NCI-H2029 (cell line): ENCODE data around the gene SCG3.

Experiments
- DNase-seq: peaks from one replicate; lab custom pipeline; 2025; lab: John Stamatoyannopoulos, UW

SCG3 gene

DNA sequence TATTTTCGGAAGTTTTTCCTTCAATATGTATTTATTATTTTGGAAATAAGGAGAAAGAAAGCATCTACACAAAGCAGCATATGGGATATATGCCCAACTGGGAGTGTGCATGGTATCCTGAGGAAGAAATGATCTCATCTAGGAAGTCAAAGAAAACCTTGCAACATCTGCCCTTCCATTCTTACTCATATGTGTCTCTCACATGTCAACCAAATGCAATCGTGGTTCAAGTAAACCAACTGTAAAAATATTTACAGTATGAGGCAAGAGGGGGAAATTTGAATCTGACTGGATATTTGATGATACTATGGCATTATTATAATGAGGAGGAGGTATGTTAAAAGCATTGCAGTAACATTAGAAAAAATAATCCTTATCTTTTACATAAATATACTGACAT, 3.2 kb upstream of the SCG3 start:
- DNase-seq: no peak

DNA sequence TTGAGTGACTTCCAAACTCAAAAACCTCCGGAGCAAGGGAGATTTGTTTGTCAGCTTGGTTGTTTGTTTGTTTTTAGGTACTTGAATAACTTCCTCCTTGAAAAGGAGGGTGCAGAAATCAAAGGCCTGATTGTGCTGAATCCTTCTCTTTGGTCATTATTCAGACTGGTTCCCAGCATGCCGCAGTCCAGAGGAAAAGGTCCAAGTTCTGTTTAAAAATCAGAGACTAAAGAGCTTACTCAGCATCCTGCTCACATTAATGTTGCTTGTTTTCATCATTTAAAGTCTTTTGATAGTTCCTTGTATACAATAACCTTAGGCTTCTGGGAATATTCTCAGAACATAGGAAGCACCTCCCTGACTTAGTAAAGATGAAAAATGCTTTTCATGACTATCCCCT, 982 bp upstream of the SCG3 start:
- no peak for DNase-seq

DNA sequence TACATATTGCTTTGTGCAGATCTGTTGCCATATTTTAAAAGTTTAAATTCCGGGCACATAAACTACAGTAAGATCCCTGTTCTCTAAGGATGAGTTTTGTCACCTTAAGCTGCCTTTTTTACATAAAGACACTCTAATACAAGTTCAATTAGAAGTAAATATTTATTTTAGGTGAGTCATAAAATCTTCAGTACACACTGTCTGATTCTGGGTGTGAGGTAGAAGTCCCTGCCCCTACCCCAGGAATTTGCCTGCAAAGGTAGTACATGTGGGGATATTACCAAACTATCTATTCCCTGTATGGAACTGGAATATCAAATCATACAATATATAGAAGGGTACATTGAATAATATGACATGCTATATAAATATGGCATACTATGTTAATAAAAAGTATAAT, 6.3 kb downstream of the SCG3 start:
- DNase-seq: no peak

DNA sequence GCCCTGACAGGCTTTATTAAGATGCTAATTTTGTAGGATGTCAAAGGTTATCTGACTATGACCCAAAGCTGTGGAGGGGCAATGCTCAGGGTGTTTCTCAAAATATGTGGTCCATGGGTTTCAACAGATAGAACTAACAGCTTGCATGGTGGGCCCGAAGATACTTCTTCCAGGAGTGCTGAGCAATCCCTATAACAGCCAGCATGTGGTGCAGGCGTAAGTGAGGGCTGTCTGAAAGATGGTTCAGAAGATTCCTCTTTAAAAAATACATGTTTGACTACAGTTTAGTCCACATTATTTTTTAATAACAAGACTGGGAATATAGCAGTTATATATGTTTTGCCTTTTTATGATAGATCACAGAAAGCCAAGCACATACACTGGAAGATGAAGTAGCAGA, 7.6 kb downstream of the SCG3 start:
- DNase-seq: no peak

DNA sequence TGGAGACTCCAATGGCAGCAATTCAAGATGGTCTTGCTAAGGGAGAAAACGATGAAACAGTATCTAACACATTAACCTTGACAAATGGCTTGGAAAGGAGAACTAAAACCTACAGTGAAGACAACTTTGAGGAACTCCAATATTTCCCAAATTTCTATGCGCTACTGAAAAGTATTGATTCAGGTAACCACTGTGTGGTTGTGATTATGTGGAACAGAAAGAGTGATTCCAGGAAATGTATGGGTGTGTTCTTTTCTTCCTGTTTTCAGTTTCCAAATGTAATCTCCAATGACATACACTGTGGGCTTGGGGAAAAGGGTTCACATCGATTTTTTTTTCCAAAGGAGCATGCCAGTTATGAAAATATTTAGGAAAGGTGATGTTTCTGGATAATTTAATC, 10.9 kb downstream of the SCG3 start:
- no peak for DNase-seq

DNA sequence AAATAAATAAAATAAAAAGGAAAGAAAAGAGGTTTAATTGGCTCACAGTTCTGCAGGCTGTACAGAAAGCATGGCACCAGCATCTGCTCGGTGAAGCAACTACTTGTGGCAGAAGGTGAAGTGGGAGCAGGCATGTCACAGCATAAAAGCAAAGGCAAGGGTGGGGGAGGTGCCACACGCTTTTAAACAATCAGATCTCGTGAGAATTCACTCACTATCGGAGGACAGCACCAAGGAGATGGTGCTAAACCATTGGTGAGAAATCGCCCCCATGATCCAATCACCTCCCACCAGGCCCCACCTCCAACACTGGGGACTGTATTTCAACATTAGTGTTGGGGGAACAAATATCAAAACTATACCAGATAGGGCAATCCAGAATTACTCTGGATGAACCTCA, 15.3 kb downstream of the SCG3 start:
- no peak for DNase-seq

DNA sequence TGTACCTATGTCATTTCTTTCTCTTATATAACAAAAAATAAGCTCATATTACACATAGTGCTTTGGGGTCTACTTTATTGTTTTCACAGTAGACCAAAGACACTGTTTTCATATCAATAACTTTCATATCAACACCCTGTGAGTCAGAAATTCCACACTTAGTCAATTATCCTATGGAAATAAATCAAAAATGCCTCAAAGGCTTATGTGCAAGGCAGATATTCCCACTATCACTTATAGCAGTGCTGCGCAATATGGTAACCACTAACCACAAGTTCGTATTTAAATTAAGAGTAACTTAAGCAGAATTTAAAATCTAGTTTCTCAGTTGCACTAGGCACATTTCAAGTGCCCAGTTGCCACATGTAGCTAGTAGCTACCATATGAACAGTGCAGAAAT, 15.9 kb downstream of the SCG3 start:
- no peak for DNase-seq

DNA sequence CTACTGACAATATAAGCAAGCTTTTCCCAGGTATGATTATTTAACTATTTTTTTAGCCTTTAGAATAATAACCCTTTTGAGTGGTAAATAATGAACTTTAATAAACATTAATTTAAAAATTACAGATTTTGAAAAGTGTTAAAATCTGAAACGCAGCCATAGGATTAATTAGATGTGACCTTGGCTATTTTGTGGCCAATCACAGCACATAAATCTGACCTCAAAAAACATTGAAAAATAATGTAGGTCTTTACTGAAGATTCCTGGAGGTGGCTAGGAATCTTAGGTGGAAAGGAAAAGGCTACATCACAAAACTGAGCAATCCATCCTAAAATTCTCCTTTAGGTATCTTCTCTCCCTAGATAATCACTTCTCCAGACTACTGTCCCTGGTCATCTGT, 18.1 kb downstream of the SCG3 start:
- DNase-seq: no peak

DNA sequence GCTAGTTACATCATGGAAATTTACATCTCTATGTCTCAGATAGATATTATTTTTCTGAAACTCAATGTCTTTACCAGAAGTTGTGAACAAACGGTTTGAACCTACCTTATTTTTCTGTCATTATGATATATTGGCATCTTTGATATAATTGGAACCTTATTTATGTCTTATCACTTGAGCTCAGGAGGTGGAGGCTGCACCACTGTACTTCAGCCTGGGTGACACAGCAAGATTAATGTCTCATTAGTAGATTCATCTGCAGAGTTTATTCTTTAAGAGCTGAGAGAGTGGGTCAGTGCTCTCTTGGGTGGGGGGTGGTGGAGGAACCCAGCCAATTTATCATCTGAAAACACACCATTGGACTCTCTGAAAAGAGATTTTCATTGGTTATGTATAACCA, 21.4 kb downstream of the SCG3 start:
- no peak for DNase-seq

DNA sequence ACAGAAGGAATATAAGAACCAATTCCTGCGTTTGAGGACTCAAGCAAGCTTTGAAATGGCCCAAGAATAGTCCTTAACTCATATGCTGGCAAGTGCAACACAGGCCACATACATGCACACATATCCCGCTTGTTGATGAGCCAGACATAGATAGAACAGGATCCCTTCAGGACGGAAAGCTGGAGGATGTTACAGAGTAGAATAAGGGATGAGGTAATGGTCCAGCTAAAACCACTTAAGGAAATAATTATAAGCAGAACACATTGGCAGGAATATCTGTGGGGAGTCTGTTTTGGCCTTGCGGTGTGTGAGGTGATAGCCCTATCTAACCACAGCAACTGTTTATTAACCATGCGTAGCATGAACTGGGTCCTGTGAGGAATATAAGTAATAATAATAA, 25.0 kb downstream of the SCG3 start:
- DNase-seq: peak; percentile 0

DNA sequence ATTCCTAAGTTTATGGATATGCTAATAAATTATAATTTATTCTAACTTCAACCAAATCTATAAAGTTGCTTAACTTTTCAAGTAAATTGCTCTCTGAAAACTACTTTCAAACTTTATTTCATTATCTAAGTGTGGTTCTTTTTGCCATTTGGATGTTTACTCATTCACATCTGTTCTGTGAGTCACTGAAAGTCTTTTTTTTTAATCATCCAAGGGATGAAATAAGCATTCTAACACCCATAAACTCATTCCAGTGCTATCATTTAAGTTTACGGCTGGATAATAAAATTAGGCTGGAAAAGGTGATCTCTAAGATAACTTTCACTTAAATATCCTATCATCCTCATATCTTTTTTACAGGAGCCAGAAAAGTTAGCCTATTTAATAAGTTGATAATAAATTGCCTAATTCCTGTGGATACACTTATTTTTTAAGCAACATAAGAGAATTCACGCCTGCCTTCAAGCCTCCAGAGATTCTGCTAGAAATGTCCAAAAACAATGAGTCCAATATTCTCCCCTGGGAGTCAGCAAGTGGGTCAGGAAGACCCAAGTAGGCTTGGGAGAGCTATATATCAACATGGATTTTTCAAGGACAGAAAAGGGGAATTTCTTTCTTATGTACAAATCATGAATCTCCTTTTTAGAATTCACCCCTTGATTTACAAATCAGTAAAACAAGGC, 25.8 kb downstream of the SCG3 start:
- no peak for DNase-seq

DNA sequence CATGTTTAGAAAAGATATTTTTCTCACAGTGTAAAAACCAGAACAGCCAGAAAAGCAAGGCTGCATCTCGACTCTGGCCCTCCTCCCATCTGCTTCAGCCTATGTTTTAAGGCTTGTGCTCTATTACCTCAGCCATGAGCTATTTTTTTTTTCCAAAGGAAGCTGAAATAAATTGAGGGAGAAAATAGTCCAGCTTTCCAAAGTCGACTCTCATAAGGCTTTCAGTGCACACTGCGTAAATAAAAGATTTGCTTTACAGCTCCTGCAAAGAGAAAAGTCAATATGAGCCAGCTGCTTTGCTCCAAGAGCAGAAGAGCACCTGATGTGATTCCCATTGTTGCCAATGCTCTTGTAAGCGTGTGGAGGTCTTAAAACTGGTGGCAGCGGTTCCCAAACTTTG, 26.7 kb downstream of the SCG3 start:
- DNase-seq: peak; percentile 22

DNA sequence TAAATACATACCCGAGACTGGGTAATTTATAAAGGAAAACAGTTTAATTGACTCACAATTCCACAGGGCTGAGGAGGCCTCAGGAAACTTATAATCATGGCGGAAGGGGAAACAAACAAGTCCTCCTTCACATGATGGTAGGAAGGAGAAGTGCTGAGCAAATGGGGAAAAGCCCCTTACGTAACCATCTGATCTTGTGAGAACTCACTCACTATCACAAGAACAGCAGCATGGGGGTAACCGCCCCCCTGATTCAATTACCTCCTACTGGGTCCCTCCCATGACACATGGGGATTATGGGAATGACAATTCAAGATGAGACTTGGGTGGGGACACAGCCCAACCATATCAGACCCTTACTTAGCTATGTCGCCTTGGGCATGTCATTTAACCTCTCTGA, 27.7 kb downstream of the SCG3 start:
- no peak for DNase-seq

DNA sequence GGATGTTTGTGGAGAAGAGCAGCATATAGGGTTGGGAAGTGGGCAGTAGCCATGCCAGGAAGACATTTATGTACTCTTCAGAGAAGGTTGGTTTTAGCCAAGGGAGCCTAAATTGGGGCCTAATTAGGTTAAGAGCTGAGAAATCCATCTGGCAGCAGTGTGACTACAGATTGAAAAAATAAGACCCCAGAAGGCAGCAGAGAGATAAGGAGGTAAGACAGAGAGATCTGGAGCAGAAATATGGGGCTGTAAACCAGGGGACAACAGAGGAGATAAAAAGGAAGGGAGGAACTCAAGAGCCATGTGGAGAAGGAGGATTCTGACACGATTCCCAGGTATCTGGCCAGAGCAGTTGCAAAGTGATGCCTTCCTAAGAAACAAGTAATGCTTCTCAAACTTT, 32.9 kb downstream of the SCG3 start:
- no peak for DNase-seq

DNA sequence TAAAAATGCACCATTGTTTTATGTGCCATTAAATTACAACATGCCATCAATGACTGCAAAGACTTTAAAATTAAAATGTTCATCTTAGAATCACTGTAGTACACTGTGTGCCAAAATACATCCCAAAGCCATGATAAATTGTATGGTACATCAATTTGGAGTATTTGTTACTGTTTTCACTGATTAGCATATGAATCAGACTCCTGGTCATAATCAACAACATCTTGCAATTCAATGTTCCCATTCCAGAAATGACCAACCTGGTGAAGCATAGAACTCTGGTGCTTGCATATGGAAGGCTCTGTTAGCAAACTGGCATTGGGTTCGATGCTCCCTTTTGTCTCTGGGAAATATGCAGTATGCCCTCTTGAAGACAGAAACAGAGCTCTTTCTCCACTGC, 33.6 kb downstream of the SCG3 start:
- no peak for DNase-seq

DNA sequence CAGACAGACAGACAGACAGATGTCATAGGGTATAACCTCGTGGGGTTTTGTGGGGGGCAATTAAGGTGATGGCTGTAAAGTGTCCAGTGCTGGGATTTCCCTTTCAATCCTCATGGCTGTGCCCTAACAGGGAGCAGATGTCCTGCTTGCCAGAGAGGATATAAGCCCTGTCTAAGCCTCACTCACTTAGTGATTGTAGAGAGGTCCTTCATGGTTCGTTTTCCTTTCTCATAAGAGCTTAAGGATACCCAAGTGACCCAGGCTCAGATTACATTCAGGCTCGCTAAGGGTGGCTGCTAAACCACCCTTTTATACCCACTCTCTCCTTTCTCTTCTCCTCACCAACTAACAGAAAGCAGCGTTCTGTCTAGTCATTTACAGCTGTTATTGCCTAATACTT, 36.9 kb downstream of the SCG3 start:
- DNase-seq: peak; percentile 33

DNA sequence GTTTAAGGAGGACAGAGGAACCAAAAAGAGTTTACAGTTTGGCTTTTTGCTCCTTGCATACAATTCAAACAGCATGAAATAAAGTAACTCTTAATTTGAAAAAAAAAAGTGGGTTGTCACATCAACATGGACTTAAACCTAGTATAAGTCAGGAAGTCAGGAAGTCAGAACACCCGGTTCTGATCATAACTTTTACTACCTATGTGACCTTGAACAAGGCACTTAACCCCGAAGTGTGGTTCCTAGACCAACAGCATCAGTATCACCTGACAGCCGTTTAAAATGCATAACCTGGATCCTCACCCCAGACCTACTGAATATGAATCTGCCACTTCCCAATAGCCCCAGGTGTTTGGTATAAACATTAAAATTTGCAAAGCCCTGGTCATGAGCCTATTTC, 37.4 kb downstream of the SCG3 start:
- DNase-seq: no peak

DNA sequence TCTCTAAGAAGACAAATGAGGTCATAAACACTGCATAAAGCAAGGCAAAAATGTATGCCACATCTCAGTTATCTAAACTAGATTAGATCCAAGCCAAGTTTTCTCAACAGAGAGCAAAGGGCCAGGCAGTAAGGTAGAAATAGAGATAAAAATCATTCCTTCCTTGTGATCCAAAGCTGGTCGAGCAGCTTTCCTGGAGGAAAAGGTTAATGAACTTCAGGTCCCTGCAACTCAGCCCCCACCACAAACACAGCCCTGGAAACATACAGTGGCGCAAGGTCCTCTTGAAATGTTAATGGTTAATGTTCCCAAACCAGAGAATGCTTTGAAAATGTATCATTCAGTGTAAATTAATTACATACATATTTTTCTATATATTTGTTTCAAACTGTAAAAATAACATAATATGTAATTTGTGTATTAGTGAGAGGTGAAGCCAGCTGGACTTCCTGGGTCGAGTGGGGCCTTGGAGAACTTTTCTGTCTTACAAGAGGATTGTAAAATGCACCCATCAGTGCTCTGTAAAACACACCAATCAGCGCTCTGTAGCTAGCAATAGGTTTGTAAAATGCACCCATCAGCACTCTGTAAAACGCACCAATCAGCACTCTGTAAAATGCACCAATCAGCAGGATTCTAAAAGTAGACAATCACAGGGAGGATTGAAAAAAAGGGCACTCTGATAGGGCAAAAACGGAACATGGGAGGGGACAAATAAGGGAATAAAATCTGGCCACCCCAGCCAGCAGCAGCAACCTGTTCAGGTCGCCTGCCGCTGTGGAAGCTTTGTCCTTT, 39.1 kb downstream of the SCG3 start:
- no peak for DNase-seq

DNA sequence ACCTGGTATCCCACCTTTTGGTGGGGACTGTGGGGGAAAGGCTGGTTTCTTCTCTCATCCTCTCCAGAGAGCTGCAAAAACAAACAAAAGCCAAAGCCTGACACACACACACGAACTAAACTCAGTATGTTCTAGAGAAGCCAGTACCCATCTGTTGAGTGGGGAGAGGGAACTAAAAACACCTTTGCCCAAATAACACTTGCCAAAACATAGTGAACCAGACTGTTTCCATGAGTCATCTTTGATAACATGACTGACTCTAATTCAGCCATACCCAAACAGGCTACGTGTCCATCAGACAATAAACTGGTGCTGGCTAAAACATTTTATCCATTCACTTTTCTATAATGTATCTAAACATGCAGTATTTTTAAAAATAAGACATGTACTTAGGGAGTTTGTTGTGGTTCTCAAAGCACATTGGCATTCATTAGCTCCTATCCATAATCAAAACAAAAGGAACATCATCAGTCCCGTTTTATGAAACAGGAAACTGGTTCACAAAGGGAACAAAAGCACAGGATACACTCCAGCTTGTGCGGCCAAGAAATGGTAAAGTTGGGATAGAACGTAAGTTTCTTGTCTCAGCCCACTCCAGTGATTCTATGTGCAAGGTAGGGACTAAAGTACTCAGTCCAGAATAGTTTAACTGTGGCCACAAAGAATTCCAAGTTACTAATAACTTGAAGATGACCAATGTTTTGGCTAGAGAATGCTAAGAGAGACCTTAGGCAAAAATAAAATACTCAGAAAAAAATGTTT, 40.1 kb downstream of the SCG3 start:
- no peak for DNase-seq

DNA sequence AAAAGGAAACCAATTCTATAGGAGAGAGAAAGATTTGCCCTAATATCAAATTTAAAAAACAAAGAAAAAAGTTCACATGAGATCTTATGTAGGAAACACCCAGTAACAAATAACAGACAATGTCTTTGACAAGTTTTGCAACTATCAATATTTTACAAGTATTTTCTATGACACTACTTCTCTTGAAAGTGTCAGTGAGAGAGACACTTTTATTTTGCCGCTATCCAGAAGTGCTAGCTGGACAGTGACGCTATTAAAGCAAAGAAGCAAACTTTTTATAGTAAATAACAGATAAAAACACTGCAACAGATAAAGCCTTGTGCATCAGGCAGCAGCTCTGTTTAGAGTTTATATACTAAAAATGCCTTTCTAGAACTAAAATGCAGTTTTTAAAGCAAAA, 42.9 kb downstream of the SCG3 start:
- no peak for DNase-seq

DNA sequence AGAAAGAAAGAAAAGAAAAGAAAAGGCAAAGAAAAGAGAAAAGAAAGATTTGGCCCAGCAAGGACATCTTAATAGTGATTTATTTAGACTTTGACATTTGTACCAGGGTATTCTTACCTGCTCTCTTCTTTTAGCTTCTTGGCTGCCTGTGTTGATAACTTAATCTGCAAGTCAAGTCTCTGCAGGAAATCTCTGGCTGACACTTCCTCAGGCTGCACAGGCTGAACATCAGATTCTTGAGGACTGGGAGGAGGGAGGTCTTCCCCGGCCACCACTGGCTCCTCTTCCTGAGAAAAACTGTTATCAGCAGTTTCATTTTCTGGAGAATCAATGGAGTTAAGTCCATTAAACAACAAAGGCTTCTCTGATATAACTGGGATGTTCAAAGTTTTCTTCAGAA, 43.4 kb downstream of the SCG3 start:
- DNase-seq: no peak

DNA sequence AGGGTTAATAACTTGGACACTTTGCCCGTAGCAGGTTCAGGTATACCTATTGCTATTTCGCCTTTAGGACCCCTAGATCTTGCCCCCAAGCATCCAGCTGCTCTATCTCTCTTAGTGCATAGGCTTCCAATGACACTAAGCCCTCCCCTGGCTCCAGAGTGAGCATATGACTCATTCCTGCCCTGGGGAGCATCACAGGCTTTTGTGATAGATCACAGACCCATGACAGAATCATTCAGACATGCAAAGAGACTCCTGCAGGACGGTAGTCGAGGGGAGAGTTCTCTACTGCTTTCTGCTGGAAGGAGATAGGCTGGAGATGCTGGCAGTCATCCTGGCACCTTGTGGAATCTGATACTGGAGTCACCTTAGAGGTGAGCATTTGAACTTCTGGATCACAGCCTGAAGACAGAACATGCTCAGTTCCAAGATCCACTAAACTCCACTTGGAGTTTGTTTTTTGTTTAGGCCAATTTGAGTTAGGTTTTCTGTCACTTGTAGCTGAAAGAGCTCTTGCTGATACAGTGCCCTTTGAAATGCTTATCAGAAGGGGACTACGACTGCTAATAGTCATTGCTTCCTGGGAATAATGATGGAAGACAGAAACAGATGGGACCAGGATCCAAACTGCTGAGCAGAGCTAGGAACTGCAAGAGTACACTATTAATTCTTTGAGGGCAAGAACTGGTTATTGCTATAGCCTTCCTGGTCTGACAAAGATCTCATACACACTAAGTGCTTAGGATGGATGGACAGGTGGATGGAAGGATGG, 45.2 kb downstream of the SCG3 start:
- peak; percentile 69 for DNase-seq
